HFFc6 (cell line): ENCODE measurements around the gene ETNK1. TPM values are rescaled to one million over a fixed set of nuclear protein-coding genes. Genes with fewer than 3 reads are reported as not detected.
A peak's percentile ranks its signal among the peaks of the same experiment; 100 is the strongest.

Experiments
- DNase-seq: peaks from one replicate; pipeline ENCODE4 v3.0.0-alpha.2; 2018
- H3K27ac Mint-ChIP-seq: 2 replicates; pipeline ENCODE4 v1.8.0; 2020; ENCODE audit warnings: mild to moderate bottlenecking, mixed read lengths
- H3K27me3 Mint-ChIP-seq: 2 replicates; pipeline ENCODE4 v1.8.0; 2021; ENCODE audit warnings: mild to moderate bottlenecking, moderate library complexity, mixed read lengths; ENCODE audit not compliant: insufficient read depth
- H3K36me3 Mint-ChIP-seq: 2 replicates; pipeline ENCODE4 v1.8.0; 2021; ENCODE audit warnings: low read depth, mixed read lengths
- H3K4me1 Mint-ChIP-seq: 2 replicates; pipeline ENCODE4 v1.8.0; 2020; ENCODE audit warnings: low read depth, mixed read lengths
- H3K4me3 Mint-ChIP-seq: 2 replicates; pipeline ENCODE4 v1.8.0; 2020; ENCODE audit warnings: mild to moderate bottlenecking, moderate library complexity, mixed read lengths
- H3K9me3 Mint-ChIP-seq: 2 replicates; pipeline ENCODE4 v1.8.0; 2020; ENCODE audit warnings: mild to moderate bottlenecking, mixed read lengths
- total RNA-seq, 6 experiments: library from RNA; stranded (reverse); fragmentation: NEBNext Ultra II Directional; extraction: Animal tissue kit (Norgen Biotek cat#: 25700); gene quantifications; 2 replicates in 1 of 6; 3 replicates in 5 of 6; pipeline ENCODE4 v1.2.3, GENCODE V29; 2021
- TF ChIP-seq, protein P1 (sequence below): fragments of 200-600 bp; sonication (generic); IDR thresholded peaks from 2 replicates; pipeline ENCODE4 v1.5.0; 2021; ENCODE audit warnings: antibody characterized with exemption, mild to moderate bottlenecking

The ETNK1 gene
- total RNA-seq, 6 experiments from 2014 or later: 23.7 to 33.8 (median 28.5) TPM

GRCh38 chr12:22625762-22626294, 857 bp downstream of the ETNK1 start:
- H3K36me3 Mint-ChIP-seq: 0 out of 2 replicates have a peak, but pooled peaks cover 12% of the 10 kb centered on the region
- H3K4me1 Mint-ChIP-seq: peaks cover 40% of the 10 kb centered on the region
- H3K27ac Mint-ChIP-seq: peak overlapping the region; percentile 88
- no peaks in the 10 kb centered on the region for H3K9me3 Mint-ChIP-seq
- TF ChIP-seq, protein P1, sequence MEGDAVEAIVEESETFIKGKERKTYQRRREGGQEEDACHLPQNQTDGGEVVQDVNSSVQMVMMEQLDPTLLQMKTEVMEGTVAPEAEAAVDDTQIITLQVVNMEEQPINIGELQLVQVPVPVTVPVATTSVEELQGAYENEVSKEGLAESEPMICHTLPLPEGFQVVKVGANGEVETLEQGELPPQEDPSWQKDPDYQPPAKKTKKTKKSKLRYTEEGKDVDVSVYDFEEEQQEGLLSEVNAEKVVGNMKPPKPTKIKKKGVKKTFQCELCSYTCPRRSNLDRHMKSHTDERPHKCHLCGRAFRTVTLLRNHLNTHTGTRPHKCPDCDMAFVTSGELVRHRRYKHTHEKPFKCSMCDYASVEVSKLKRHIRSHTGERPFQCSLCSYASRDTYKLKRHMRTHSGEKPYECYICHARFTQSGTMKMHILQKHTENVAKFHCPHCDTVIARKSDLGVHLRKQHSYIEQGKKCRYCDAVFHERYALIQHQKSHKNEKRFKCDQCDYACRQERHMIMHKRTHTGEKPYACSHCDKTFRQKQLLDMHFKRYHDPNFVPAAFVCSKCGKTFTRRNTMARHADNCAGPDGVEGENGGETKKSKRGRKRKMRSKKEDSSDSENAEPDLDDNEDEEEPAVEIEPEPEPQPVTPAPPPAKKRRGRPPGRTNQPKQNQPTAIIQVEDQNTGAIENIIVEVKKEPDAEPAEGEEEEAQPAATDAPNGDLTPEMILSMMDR: no peak
- H3K4me3 Mint-ChIP-seq: peak overlapping the region; percentile 96
- no peak for DNase-seq
- peaks cover 2% of the 10 kb centered on the region for H3K27me3 Mint-ChIP-seq

DNA sequence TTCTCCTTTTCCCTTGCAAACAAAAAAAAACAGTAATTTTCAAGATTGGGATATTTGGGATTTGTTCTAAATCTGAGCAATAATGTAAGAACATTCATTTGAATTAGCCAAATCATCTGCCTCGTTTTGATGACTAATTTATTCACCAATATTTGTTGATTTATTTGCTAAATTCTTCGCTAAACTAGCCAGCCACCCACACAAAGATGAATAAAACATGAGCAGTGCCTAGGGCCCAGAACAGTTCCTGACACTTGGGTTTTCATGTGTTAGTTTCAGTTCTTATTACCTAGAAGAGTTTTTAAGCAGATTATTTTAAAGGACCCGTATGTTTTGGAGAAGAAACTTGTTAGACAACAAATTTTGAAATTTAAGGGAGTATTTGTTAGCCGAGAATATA, 1.4 kb downstream of the ETNK1 start:
- H3K9me3 Mint-ChIP-seq: no peaks in the 10 kb centered on the region
- 0 out of 2 replicates have a peak, but pooled peaks cover 12% of the 10 kb centered on the region for H3K36me3 Mint-ChIP-seq
- peak overlapping the region; percentile 96 for H3K4me3 Mint-ChIP-seq
- peaks cover 2% of the 10 kb centered on the region for H3K27me3 Mint-ChIP-seq
- no peak for DNase-seq
- peaks cover 42% of the 10 kb centered on the region for H3K4me1 Mint-ChIP-seq
- peak overlapping the region; percentile 88 for H3K27ac Mint-ChIP-seq
- TF ChIP-seq, protein P1: no peak

DNA sequence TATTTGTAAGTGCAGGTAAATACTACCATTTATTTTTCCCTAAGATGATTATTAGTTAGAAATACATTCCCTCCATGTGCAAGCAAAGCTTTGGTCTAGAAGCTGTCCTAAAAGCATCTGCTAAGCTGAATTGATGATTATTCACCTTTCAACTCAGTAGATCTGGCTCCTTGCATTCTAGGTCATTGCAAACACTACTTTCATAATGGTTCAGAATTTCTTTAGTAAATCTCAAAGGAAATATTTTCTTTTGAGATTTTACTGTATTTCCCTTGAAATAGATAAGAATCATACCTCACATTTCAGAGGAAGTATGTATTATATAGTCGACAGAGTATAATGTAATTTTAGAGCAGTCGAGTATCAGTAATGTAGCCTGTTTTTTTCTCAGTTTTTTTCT, 2.4 kb downstream of the ETNK1 start:
- Mint-ChIP-seq H3K36me3 (0 out of 2 replicates have a peak, but pooled peaks cover 12% of the 10 kb centered on the region), H3K9me3 (no peaks in the 10 kb centered on the region), H3K4me3 (peak overlapping the region; percentile 96), H3K27ac (peak overlapping the region; percentile 62), H3K27me3 (peaks cover 2% of the 10 kb centered on the region), H3K4me1 (peaks cover 46% of the 10 kb centered on the region)
- DNase-seq: no peak
- TF ChIP-seq, protein P1: no peak

- no peak for DNase-seq
- Mint-ChIP-seq H3K27ac (peak overlapping the region; percentile 36; the same call in 1 of the 2 replicates), H3K4me1 (peaks cover 46% of the 10 kb centered on the region), H3K36me3 (0 out of 2 replicates have a peak, but pooled peaks cover 12% of the 10 kb centered on the region), H3K27me3 (peaks cover 2% of the 10 kb centered on the region), H3K9me3 (no peaks in the 10 kb centered on the region), H3K4me3 (peak overlapping the region; percentile 96)
- TF ChIP-seq, protein P1: no peak
These were observed 3.3 kb downstream of the ETNK1 start for GRCh38 chr12:22628228-22628627.

GRCh38 chr12:22631863-22632463, 7.0 kb downstream of the ETNK1 start:
- H3K9me3 Mint-ChIP-seq: no peaks in the 10 kb centered on the region
- DNase-seq: no peak
- H3K4me3 Mint-ChIP-seq: no peak overlapping the region
- no peaks in the 10 kb centered on the region for H3K27me3 Mint-ChIP-seq
- H3K36me3 Mint-ChIP-seq: no peaks in the 10 kb centered on the region
- no peak overlapping the region for H3K27ac Mint-ChIP-seq
- peaks cover 45% of the 10 kb centered on the region for H3K4me1 Mint-ChIP-seq
- TF ChIP-seq, protein P1: peak; percentile 89
